Tibial nerve (tissue), 4 donors: ENCODE measurements around the gene SMYD1.

Source experiments
- CTCF ChIP-seq, 5 experiments: fragments of 200-600 bp in 3 of 5; fragments of 450-650 bp in 2 of 5; sonication (generic) in 3 of 5; IDR thresholded peaks; one replicate each; pipeline ENCODE4 v1.5.1; 2016 to 2019; ENCODE audit warnings: antibody characterized with exemption in 5 of 5, mild to moderate bottlenecking in 3 of 5, moderate library complexity in 2 of 5
- EP300 ChIP-seq, 2 donors: sonication (generic); formaldehyde crosslinking; IDR thresholded peaks; one replicate each; pipeline ENCODE4 v1.6.1; 2017; ENCODE audit warnings: antibody characterized with exemption in 2 of 2, mild to moderate bottlenecking in 1 of 2
- POLR2A ChIP-seq, 2 donors: fragments of 450-650 bp; IDR thresholded peaks; one replicate each; pipeline ENCODE4 v1.6.1; 2017; ENCODE audit warnings: antibody characterized with exemption in 2 of 2, mild to moderate bottlenecking in 2 of 2, moderate library complexity in 2 of 2

DNA sequence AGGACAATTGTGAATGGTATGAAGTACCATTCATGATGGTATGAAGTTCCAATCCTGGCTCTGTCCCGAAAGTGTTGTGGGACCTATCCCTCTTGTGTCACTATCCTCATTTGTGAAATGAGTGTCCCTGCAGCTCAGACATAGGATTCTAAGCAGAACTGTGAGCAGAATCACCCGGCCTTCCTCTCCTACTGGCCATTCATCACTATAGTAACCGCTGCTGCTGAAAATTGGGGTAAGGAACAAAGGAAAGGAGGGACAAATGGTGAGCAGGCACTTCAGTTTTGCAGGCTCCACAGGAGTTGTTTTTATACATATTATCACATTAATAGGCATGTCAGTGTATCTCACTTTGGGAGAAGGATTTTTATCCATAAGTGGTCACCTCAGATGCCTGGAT is 27.4 kb downstream of the SMYD1 start:
- no peak for TF ChIP-seq CTCF (IDR thresholded peaks at IDR 0.05)
- TF ChIP-seq EP300 (IDR thresholded peaks at IDR 0.05) = no peak
- no peak for TF ChIP-seq POLR2A (IDR thresholded peaks at IDR 0.05)
